NT2/D1 (cell line): ENCODE results near the gene KCNK3.

Source experiments
- SUZ12 ChIP-seq: IDR thresholded peaks from 2 replicates; pipeline ENCODE4 v1.6.1; 2011; ENCODE audit not compliant: insufficient read length, insufficient read depth; ENCODE audit errors: extremely low read depth
- YY1 ChIP-seq: IDR thresholded peaks from 2 replicates; pipeline ENCODE4 v1.6.1; 2011; ENCODE audit not compliant: insufficient read length, insufficient read depth

DNA sequence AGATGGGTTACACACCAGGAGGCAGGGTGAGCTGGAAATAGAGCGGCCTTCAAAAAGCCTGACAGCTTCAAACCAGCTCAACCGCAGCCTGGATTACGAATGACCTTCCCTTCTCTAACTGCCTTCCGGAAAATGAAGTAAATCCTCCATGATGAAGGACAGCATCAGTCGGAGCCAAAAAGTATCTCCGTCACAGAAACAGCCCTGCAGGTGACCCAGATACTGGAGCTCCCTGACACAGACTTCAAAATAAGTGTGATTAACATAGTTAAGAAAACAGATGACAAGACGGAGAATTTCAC is 41.1 kb upstream of the KCNK3 start:
- no peak for TF ChIP-seq YY1
- TF ChIP-seq SUZ12, result no peak
